ENCODE results near the gene SPON1. TPM values are rescaled to one million over a fixed set of nuclear protein-coding genes. Genes with fewer than 3 reads are reported as not detected.

Gene SPON1
- polyA plus RNA-seq, 2 of the 4 experiments (the other 2 are of a cell fraction), result not detected

DNA sequence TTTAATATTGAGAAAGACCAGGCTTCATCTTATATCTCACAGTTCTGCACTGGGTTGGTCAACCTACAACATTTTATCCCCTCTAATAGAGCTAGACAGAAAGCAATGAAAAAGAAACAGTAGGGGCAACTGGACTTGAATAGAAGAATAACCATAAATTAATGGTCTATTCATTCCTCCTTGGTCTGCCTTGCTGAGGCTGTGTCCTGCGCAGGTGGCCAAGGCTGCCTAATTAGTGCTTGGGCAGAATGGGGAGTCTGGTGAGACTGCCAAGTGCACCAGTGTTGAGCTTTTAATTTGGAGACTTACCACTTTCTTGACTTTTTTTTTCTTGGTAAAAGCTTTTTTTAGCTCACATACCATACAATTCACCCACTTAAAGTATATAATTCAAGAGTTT lies 35.0 kb upstream of the SPON1 start:
- 97% methylated on average over 1 of the region's 1 CpG for WGBS (ENCODE audit: missing lambda C conversion rate)
- Histone ChIP-seq H3K9me3 (no peaks in the 10 kb centered on the region), H3K4me2 (no peak overlapping the region), H3K27ac (no peak overlapping the region), H3K4me3 (no peak overlapping the region), H3K4me1 (peaks cover 8% of the 10 kb centered on the region; the same call in 1 of the 3 replicates)
- ChIA-PET POLR2A (no interaction called here), CTCF (no interaction called here)
- no peak for TF ChIP-seq ZNF302 (CRISPR knock-in tag; IDR thresholded peaks at IDR 0.05)
- no peak for TF ChIP-seq HOXB5 (CRISPR knock-in tag; IDR thresholded peaks at IDR 0.05)
- TF ChIP-seq SMC3 (IDR thresholded peaks at IDR 0.05), result no peak
- TF ChIP-seq MYC (IDR thresholded peaks at IDR 0.05; ENCODE audit: borderline replicate concordance, low read length), result no peak
- TF ChIP-seq BHLHE40 (IDR thresholded peaks at IDR 0.05; ENCODE audit: low read depth, low read length), result no peak
- no peak for TF ChIP-seq RFX5 (IDR thresholded peaks at IDR 0.05)
- no peak for TF ChIP-seq CBX8 (IDR thresholded peaks at IDR 0.05)
- TF ChIP-seq POLR2A (IDR thresholded peaks at IDR 0.05; ENCODE audit: low read length), result no peak
- TF ChIP-seq HMGXB4 (CRISPR knock-in tag; IDR thresholded peaks at IDR 0.05; ENCODE audit: borderline replicate concordance), result no peak
- TF ChIP-seq TP53 (CRISPR knock-in tag; IDR thresholded peaks at IDR 0.05), result no peak
- TF ChIP-seq JUN (IDR thresholded peaks at IDR 0.05), result no peak
- TF ChIP-seq NFE2L2 (conservative IDR thresholded peaks at IDR 0.05; ENCODE audit: low read length), result no peak
- no peak for TF ChIP-seq ZSCAN20 (CRISPR knock-in tag; IDR thresholded peaks at IDR 0.05)
- no peak for TF ChIP-seq HES2 (IDR thresholded peaks at IDR 0.05)
- TF ChIP-seq RCOR1 (IDR thresholded peaks at IDR 0.05; ENCODE audit: low read depth, low read length), result no peak
- TF ChIP-seq ELK1 (IDR thresholded peaks at IDR 0.05; ENCODE audit: low read depth, low read length), result no peak
- no peak for TF ChIP-seq BCL3 (IDR thresholded peaks at IDR 0.05)
- TF ChIP-seq CHD4 (IDR thresholded peaks at IDR 0.05; ENCODE audit: borderline replicate concordance), result no peak
- TF ChIP-seq HOXB13 (CRISPR knock-in tag; IDR thresholded peaks at IDR 0.05; ENCODE audit: low read depth), result no peak
- no peak for TF ChIP-seq GATA3 (IDR thresholded peaks at IDR 0.05; ENCODE audit: borderline replicate concordance)
- DNase-seq (ENCODE audit: low read depth in 1 of 2, low spot score in 1 of 2) (no peak), FAIRE-seq (no peak), ATAC-seq (no peak)

DNA sequence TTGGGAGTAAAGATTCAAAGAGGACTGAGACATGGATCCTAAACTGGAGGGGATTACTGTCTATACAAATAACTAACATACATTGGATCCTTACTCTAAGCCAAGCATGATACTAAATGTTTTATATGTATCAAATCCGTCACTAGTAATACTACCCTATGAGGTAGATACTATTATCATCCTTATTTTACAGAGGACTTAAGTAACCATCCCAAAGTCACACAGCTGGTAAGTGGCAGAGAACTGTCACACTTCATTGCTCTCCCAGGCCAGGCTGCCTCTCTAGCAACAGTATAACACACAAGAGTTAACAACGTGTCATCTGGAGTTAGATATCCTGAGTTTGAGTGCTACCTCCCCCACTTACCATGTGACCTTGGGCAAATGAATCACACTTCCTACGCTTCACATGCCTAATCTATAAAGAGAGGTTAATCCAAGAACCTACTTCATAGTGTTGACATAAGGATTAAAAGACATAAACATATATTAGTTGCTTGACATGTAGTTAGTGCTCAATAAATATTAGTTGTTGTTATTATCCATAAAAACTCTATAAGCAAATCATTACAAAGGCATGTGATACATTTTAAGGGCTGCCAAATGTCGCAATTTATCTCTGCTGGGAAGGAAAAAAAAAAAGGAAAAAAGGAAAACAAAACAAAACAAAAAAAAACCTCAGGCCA lies 33.8 kb upstream of the SPON1 start:
- no peak overlapping the region for H3K4me3 ChIP-seq
- H3K4me1 ChIP-seq, result peaks cover 8% of the 10 kb centered on the region; the same call in 1 of the 3 replicates
- 0 out of 6 replicates have a peak, but pooled peaks of 1 of the 2 experiments have one; percentile 39 for ATAC-seq
- 27% methylated on average over 4 of the region's 4 CpGs for WGBS (ENCODE audit: missing lambda C conversion rate)
- peak overlapping the region; percentile 13; the same call in 1 of the 3 replicates for H3K4me2 ChIP-seq
- ChIA-PET POLR2A (no interaction called here), CTCF (no interaction called here)
- FAIRE-seq, result no peak
- H3K27ac ChIP-seq, result no peak overlapping the region
- peak in 1 of 2 experiments; percentile 16 for DNase-seq (ENCODE audit: low read depth in 1 of 2, low spot score in 1 of 2)
- H3K9me3 ChIP-seq, result no peaks in the 10 kb centered on the region
- TF ChIP-seq HOXB5 (CRISPR knock-in tag; IDR thresholded peaks at IDR 0.05) (no peak), JUNB (IDR thresholded peaks at IDR 0.05) (peak; percentile 14; the same call in 1 of the 2 replicates), USF2 (IDR thresholded peaks at IDR 0.05) (0 out of 2 replicates have a peak, but pooled peaks have one; percentile 9), ZFP36 (IDR thresholded peaks at IDR 0.05; ENCODE audit: borderline replicate concordance, partially characterized antibody) (no peak), CEBPB (IDR thresholded peaks at IDR 0.05) (0 out of 4 replicates have a peak, but pooled peaks of 1 of the 2 experiments have one; percentile 6)

All from A549 (cell line).